ENCODE measurements around the gene DLGAP1. TPM values are rescaled to one million over a fixed set of nuclear protein-coding genes. Genes with fewer than 3 reads are reported as not detected.

The DLGAP1 gene
- total RNA-seq, 1 donor from 2014 or later, result 3.7 TPM

- Mint-ChIP-seq H3K4me1 (ENCODE audit: unreplicated experiment) (no peaks in the 10 kb centered on the region), H3K36me3 (no peaks in the 10 kb centered on the region), H3K4me3 (no peak overlapping the region), H3K27ac (no peak overlapping the region), H3K27me3 (no peaks in the 10 kb centered on the region), H3K9me3 (no peaks in the 10 kb centered on the region)
- TF ChIP-seq, protein P1, sequence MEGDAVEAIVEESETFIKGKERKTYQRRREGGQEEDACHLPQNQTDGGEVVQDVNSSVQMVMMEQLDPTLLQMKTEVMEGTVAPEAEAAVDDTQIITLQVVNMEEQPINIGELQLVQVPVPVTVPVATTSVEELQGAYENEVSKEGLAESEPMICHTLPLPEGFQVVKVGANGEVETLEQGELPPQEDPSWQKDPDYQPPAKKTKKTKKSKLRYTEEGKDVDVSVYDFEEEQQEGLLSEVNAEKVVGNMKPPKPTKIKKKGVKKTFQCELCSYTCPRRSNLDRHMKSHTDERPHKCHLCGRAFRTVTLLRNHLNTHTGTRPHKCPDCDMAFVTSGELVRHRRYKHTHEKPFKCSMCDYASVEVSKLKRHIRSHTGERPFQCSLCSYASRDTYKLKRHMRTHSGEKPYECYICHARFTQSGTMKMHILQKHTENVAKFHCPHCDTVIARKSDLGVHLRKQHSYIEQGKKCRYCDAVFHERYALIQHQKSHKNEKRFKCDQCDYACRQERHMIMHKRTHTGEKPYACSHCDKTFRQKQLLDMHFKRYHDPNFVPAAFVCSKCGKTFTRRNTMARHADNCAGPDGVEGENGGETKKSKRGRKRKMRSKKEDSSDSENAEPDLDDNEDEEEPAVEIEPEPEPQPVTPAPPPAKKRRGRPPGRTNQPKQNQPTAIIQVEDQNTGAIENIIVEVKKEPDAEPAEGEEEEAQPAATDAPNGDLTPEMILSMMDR (conservative IDR thresholded peaks at IDR 0.05), result peak; percentile 58
- DNase-seq (ENCODE audit: extremely low spot score, unreplicated experiment), result no peak
Observed at GRCh38 chr18:4017480-4017879, 437.6 kb downstream of the DLGAP1 start.

GRCh38 chr18:4016391-4017049 is 438.6 kb downstream of the DLGAP1 start:
- Mint-ChIP-seq H3K9me3 (no peaks in the 10 kb centered on the region), H3K4me3 (no peak overlapping the region), H3K27me3 (no peaks in the 10 kb centered on the region), H3K4me1 (ENCODE audit: unreplicated experiment) (no peaks in the 10 kb centered on the region), H3K36me3 (no peaks in the 10 kb centered on the region), H3K27ac (no peak overlapping the region)
- no peak for DNase-seq (ENCODE audit: extremely low spot score, unreplicated experiment)
- TF ChIP-seq, protein P1 (conservative IDR thresholded peaks at IDR 0.05), result no peak

GRCh38 chr18:4007846-4008245 is 447.3 kb downstream of the DLGAP1 start:
- Mint-ChIP-seq H3K4me3 (no peak overlapping the region), H3K27ac (no peak overlapping the region), H3K9me3 (no peaks in the 10 kb centered on the region), H3K4me1 (ENCODE audit: unreplicated experiment) (peaks cover 12% of the 10 kb centered on the region), H3K27me3 (no peaks in the 10 kb centered on the region), H3K36me3 (no peaks in the 10 kb centered on the region)
- TF ChIP-seq, protein P1 (conservative IDR thresholded peaks at IDR 0.05), result no peak
- no peak for DNase-seq (ENCODE audit: extremely low spot score, unreplicated experiment)

DNA sequence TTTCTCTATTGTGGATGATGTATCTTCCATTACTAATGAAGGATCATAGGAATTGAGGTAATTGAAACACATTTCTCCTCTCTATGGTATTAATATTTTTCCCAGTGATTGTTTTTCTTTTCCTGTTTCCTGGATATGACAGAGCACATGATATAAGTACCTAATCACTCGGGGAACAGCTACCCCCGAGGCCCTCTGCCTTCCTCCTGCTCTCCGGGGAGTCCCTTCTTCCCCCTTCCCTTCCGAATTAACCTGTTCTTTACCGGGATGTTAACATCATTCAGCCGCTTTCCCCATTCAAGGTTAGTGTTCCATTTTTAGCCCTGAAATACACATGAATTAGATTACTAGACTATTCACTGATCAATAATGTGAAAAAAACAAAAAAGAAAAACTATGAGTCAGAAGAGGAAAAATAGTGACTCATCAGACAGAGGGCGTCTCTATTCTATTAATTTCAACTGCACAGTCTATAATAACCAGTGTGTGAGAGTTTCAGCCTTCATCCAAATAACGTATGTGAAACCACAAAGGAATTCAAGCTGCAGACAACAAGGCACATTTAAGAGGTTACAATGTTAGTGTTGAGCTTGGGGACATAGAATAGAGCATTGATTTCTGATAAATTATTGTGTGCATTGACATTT is 450.8 kb downstream of the DLGAP1 start:
- Mint-ChIP-seq H3K9me3 (no peaks in the 10 kb centered on the region), H3K4me1 (ENCODE audit: unreplicated experiment) (peaks cover 12% of the 10 kb centered on the region), H3K27ac (no peak overlapping the region), H3K36me3 (no peaks in the 10 kb centered on the region), H3K4me3 (no peak overlapping the region), H3K27me3 (no peaks in the 10 kb centered on the region)
- TF ChIP-seq, protein P1 (conservative IDR thresholded peaks at IDR 0.05), result no peak
- DNase-seq (ENCODE audit: extremely low spot score, unreplicated experiment), result no peak

DNA sequence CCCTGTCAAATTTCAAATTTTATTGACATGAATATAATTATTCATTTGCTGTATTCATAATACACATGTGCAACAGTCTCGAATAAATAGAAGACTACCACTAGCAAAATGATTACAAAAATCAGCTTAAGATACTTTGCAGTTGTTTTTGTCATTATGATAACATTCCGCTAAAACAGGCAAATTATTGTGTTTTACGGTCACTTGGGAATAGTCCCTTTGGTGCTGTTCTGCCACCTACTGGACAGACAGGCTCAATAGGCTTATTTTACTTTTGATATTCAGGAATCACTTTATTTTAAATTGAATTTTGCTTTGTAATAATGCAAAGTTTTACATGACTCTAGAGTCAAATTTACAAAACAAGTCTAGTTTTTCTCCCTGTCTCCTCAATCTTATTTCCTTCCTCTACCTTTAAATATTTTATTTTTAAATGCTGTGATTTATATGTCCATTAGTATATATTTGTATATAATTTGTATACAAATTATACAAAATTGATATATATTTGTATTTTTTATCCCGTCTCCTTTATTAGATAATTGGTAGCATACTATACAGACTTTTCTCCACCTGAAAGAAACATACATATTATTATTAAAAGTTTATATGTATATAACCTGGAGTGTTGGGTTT is 456.3 kb downstream of the DLGAP1 start:
- Mint-ChIP-seq H3K36me3 (no peaks in the 10 kb centered on the region), H3K27me3 (peaks cover 3% of the 10 kb centered on the region), H3K9me3 (no peaks in the 10 kb centered on the region), H3K27ac (no peak overlapping the region), H3K4me3 (no peak overlapping the region), H3K4me1 (ENCODE audit: unreplicated experiment) (peaks cover 6% of the 10 kb centered on the region)
- DNase-seq (ENCODE audit: extremely low spot score, unreplicated experiment), result no peak
- TF ChIP-seq, protein P1 (conservative IDR thresholded peaks at IDR 0.05), result peak; percentile 91

All from type B pancreatic cell (in vitro differentiated cells).